HEK293T (cell line): ENCODE data around the gene NEMP2.
"Not testable (repeated sequence)": the region's sequence is repeated elsewhere in the genome, so short reads cannot be mapped to it uniquely, and the experiment has no call there.

ENCODE experiments used
- CTCF ChIA-PET: fragments of 350-600 bp; formaldehyde crosslinking; extraction: SDS; loops from one replicate; lab custom pipeline; 2021; ENCODE audit warnings: antibody characterized with exemption, inconsistent platforms; lab: Yijun Ruan, JAX
- POLR2A ChIA-PET: fragments of 350-600 bp; formaldehyde crosslinking; extraction: SDS; loops from one replicate; lab custom pipeline; 2020; ENCODE audit warnings: antibody characterized with exemption, inconsistent platforms; lab: Yijun Ruan, JAX
- DNase-seq: peaks from one replicate; pipeline ENCODE4 v3.0.0; 2012; ENCODE audit warnings: mixed read lengths; ENCODE audit errors: extremely low spot score
- ARNT ChIP-seq: fragments of 450-650 bp; IDR thresholded peaks from 2 replicates; pipeline ENCODE4 v1.6.1; 2017; ENCODE audit warnings: mild to moderate bottlenecking
- BHLHE40 ChIP-seq: fragments of 450-650 bp; IDR thresholded peaks from 2 replicates; pipeline ENCODE4 v1.6.1; 2016; ENCODE audit warnings: mild to moderate bottlenecking, moderate library complexity, borderline replicate concordance
- CTBP1 ChIP-seq: fragments of 450-650 bp; IDR thresholded peaks from 2 replicates; pipeline ENCODE4 v1.6.1; 2016; ENCODE audit warnings: borderline replicate concordance
- ELF4 ChIP-seq: fragments of 450-650 bp; IDR thresholded peaks from 2 replicates; pipeline ENCODE4 v1.6.1; 2017; ENCODE audit warnings: antibody characterized with exemption
- FOXA1 ChIP-seq: fragments of 450-650 bp; IDR thresholded peaks from 2 replicates; pipeline ENCODE4 v1.6.1; 2016; ENCODE audit warnings: mild to moderate bottlenecking
- FOXK2 ChIP-seq: fragments of 450-650 bp; IDR thresholded peaks from 2 replicates; pipeline ENCODE4 v1.6.1; 2016; ENCODE audit warnings: mild to moderate bottlenecking
- FOXM1 ChIP-seq: fragments of 450-650 bp; IDR thresholded peaks from 2 replicates; pipeline ENCODE4 v1.6.1; 2017; ENCODE audit warnings: mild to moderate bottlenecking, borderline replicate concordance
- HDGF ChIP-seq: fragments of 450-650 bp; IDR thresholded peaks from 2 replicates; pipeline ENCODE4 v1.6.1; 2017; ENCODE audit warnings: antibody characterized with exemption, borderline replicate concordance
- L3MBTL2 ChIP-seq: fragments of 450-650 bp; conservative IDR thresholded peaks from 2 replicates; pipeline ENCODE4 v1.6.1; 2016; ENCODE audit warnings: mild to moderate bottlenecking
- LEF1 ChIP-seq: fragments of 450-650 bp; IDR thresholded peaks from 2 replicates; pipeline ENCODE4 v1.6.1; 2017; ENCODE audit warnings: mild to moderate bottlenecking, borderline replicate concordance
- NFRKB ChIP-seq: fragments of 450-650 bp; IDR thresholded peaks from 2 replicates; pipeline ENCODE4 v1.6.1; 2016; ENCODE audit warnings: mild to moderate bottlenecking, moderate library complexity
- PKNOX1 ChIP-seq: fragments of 450-650 bp; IDR thresholded peaks from 2 replicates; pipeline ENCODE4 v1.6.1; 2016
- SP1 ChIP-seq: fragments of 450-650 bp; IDR thresholded peaks from 2 replicates; pipeline ENCODE4 v1.6.1; 2017
- SUZ12 ChIP-seq: fragments of 450-650 bp; IDR thresholded peaks from 2 replicates; pipeline ENCODE4 v1.6.1; 2016; ENCODE audit warnings: mild to moderate bottlenecking
- TARDBP ChIP-seq: fragments of 450-650 bp; IDR thresholded peaks from 2 replicates; pipeline ENCODE4 v1.6.1; 2016
- ZNF384 ChIP-seq: fragments of 450-650 bp; IDR thresholded peaks from 2 replicates; pipeline ENCODE4 v1.6.1; 2016

NEMP2 gene

GRCh38 chr2:190513877-190514276 lies 20.6 kb downstream of the NEMP2 start:
- ChIA-PET POLR2A (no interaction called here), CTCF (no interaction called here)
- no peak for TF ChIP-seq CTBP1
- no peak for TF ChIP-seq LEF1
- DNase-seq = no peak

GRCh38 chr2:190512539-190513095 lies 21.9 kb downstream of the NEMP2 start:
- TF ChIP-seq SP1 = no peak
- no peak for TF ChIP-seq FOXA1
- TF ChIP-seq LEF1 = no peak
- no peak for TF ChIP-seq PKNOX1
- TF ChIP-seq L3MBTL2 = no peak
- TF ChIP-seq SUZ12 = no peak
- TF ChIP-seq HDGF = no peak
- TF ChIP-seq ELF4 = no peak
- no peak for TF ChIP-seq BHLHE40
- no peak for TF ChIP-seq FOXM1
- TF ChIP-seq FOXK2 = no peak
- TF ChIP-seq TARDBP = no peak
- no peak for TF ChIP-seq ZNF384
- no peak for TF ChIP-seq CTBP1
- no peak for DNase-seq
- ChIA-PET CTCF (no interaction called here), POLR2A (no interaction called here)

- POLR2A ChIA-PET = no interaction called here
- CTCF ChIA-PET = no interaction called here
- DNase-seq = peak; percentile 33
- TF ChIP-seq FOXK2 (no peak), CTBP1 (no peak), LEF1 (no peak), SP1 (no peak), L3MBTL2 (no peak), FOXM1 (no peak), PKNOX1 (no peak), FOXA1 (no peak), HDGF (no peak), TARDBP (no peak), ELF4 (no peak), SUZ12 (no peak)
Measured at GRCh38 chr2:190511104-190511503, 23.4 kb downstream of the NEMP2 start.

- DNase-seq = not testable (repeated sequence)
- POLR2A ChIA-PET = interaction anchor here (0.7 kb wide), 1 partner anchor 256 kb away, joined by 3 read pairs; no protein-coding TSS in a partner anchor
- CTCF ChIA-PET = interaction anchor here (0.7 kb wide), 1 partner anchor 171 kb away, joined by 4 read pairs; no protein-coding TSS in a partner anchor
Measured at GRCh38 chr2:190509895-190510294, 24.6 kb downstream of the NEMP2 start.

- POLR2A ChIA-PET = no interaction called here
- no peak for TF ChIP-seq TARDBP
- TF ChIP-seq FOXK2 = no peak
- no peak for TF ChIP-seq ARNT
- TF ChIP-seq HDGF = no peak
- TF ChIP-seq FOXM1 = no peak
- no peak for TF ChIP-seq ELF4
- TF ChIP-seq CTBP1 = no peak
- no peak for TF ChIP-seq BHLHE40
- TF ChIP-seq PKNOX1 = no peak
- no peak for TF ChIP-seq SP1
- no peak for TF ChIP-seq SUZ12
- DNase-seq = no peak
- CTCF ChIA-PET = no interaction called here
Measured at GRCh38 chr2:190507135-190507534, 27.4 kb downstream of the NEMP2 start.

- POLR2A ChIA-PET = no interaction called here
- TF ChIP-seq NFRKB (no peak), ARNT (no peak), FOXM1 (no peak), TARDBP (no peak), HDGF (no peak), FOXK2 (no peak)
- CTCF ChIA-PET = no interaction called here
- no peak for DNase-seq
Measured at GRCh38 chr2:190506666-190507065, 27.9 kb downstream of the NEMP2 start.

- POLR2A ChIA-PET = no interaction called here
Measured at GRCh38 chr2:190505696-190506095, 28.8 kb downstream of the NEMP2 start.

More at GRCh38 chr2:190505696-190506095, 28.8 kb downstream of the NEMP2 start:
- no peak for DNase-seq
- TF ChIP-seq ZNF384 (no peak), FOXK2 (no peak), NFRKB (no peak), LEF1 (no peak), BHLHE40 (no peak), ELF4 (no peak), SUZ12 (no peak), FOXA1 (no peak), ARNT (no peak), FOXM1 (no peak), TARDBP (no peak), SP1 (no peak), L3MBTL2 (no peak)
- CTCF ChIA-PET = no interaction called here
